ENCODE results near the gene CDK4.
A peak's percentile ranks its signal among the peaks of the same experiment; 100 is the strongest.

CDK4 gene

GRCh38 chr12:57751788-57752667, at the start of gene CDK4:
CDK4 (minus strand) TSS chr12:57752310; CDS start chr12:57751717, 593 bp downstream.
- Mint-ChIP-seq H3K4me3 (peak within 1 kb of the TSS; percentile 86), H3K4me1 (peaks cover 38% of the 10 kb centered on the region), H3K36me3 (peaks cover 17% of the 10 kb centered on the region), H3K27me3 (no peaks in the 10 kb centered on the region), H3K9me3 (no peaks in the 10 kb centered on the region), H3K27ac (peak within 1 kb of the TSS; percentile 85)
- ATAC-seq (ENCODE audit: low read depth) (peak; percentile 79), DNase-seq (ENCODE audit: low spot score in 2 of 2) (peak; percentile 97 to 98)

DNA sequence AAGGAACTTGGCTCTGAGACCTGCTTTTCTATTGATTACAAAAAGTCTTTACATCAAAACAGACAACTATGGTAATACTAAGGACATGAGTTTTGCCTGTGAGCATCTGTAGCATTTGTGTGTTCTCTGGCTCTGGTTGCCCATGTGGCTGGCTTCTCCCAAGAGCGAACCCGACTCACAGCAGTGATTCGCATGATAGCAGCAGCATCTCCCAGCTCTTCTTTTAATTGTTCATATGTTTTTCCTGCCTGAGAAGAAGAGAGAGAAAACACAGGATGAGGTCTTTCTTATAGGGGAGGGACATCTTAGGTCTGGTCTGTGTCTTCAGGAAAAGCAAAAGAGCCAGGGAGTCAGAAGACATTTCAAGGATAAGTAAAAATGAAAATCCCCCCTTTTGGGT, 48.9 kb upstream of the CDK4 start:
- H3K36me3 Mint-ChIP-seq = peaks cover 13% of the 10 kb centered on the region
- H3K4me1 Mint-ChIP-seq = no peaks in the 10 kb centered on the region
- H3K9me3 Mint-ChIP-seq = no peaks in the 10 kb centered on the region
- no peak for ATAC-seq (ENCODE audit: low read depth)
- H3K27me3 Mint-ChIP-seq = no peaks in the 10 kb centered on the region
- no peak for DNase-seq (ENCODE audit: low spot score in 2 of 2)
- H3K27ac Mint-ChIP-seq = no peak overlapping the region
- no peak overlapping the region for H3K4me3 Mint-ChIP-seq

GRCh38 chr12:57797933-57798332, 45.8 kb upstream of the CDK4 start:
- peak overlapping the region; percentile 37 for H3K27ac Mint-ChIP-seq
- no peaks in the 10 kb centered on the region for H3K27me3 Mint-ChIP-seq
- no peak overlapping the region for H3K4me3 Mint-ChIP-seq
- H3K4me1 Mint-ChIP-seq = no peaks in the 10 kb centered on the region
- DNase-seq (ENCODE audit: low spot score in 2 of 2) (no peak), ATAC-seq (ENCODE audit: low read depth) (no peak)
- H3K9me3 Mint-ChIP-seq = no peaks in the 10 kb centered on the region
- H3K36me3 Mint-ChIP-seq = peaks cover 20% of the 10 kb centered on the region

GRCh38 chr12:57796996-57797395, 44.9 kb upstream of the CDK4 start:
- Mint-ChIP-seq H3K27ac (no peak overlapping the region), H3K4me3 (no peak overlapping the region), H3K27me3 (no peaks in the 10 kb centered on the region), H3K36me3 (peaks cover 24% of the 10 kb centered on the region), H3K9me3 (no peaks in the 10 kb centered on the region), H3K4me1 (no peaks in the 10 kb centered on the region)
- no peak for ATAC-seq (ENCODE audit: low read depth)
- no peak for DNase-seq (ENCODE audit: low spot score in 2 of 2)

DNA sequence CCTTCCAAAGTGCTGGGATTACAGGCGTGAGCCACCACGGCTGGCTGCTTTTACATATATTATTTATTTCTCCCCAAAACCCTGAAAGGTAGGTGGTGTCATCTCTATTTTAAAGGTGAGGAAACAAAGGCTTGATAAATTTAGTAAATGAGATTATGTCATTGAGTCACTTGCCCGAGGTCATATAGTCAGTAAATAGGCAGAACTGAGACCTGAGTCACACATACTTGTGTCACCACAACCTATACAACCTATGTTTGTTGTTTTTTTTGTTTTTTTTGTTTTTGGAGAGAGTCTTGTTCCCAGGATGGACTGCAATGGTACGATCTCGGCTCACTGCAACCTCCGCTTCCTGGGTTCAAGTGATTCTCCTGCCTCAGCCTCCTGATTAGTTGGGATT, 43.2 kb upstream of the CDK4 start:
- H3K27me3 Mint-ChIP-seq = no peaks in the 10 kb centered on the region
- peaks cover 22% of the 10 kb centered on the region for H3K36me3 Mint-ChIP-seq
- DNase-seq (ENCODE audit: low spot score in 2 of 2) (no peak), ATAC-seq (ENCODE audit: low read depth) (no peak)
- no peak overlapping the region for H3K27ac Mint-ChIP-seq
- no peaks in the 10 kb centered on the region for H3K4me1 Mint-ChIP-seq
- no peaks in the 10 kb centered on the region for H3K9me3 Mint-ChIP-seq
- H3K4me3 Mint-ChIP-seq = no peak overlapping the region

DNA sequence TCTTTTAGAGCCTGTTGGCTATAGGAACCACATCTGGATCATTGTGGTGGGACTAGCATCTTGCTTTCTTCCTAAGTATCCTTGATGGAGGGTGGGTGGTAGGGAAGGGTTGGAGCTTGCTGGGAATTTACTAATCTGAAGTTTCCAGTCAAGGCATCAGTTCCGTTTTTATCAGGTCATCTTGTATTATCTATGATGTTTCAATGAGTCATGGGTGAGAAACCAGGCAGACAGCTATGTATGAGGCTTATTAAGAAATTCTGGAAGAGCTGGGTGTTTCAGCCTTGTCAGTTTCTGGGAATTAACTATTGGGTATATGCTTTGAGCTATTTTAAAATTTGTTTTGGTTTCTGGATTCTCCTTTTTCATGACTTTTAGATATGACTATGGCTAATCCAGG, 41.8 kb upstream of the CDK4 start:
- Mint-ChIP-seq H3K27me3 (no peaks in the 10 kb centered on the region), H3K36me3 (peaks cover 22% of the 10 kb centered on the region), H3K4me1 (no peaks in the 10 kb centered on the region), H3K4me3 (no peak overlapping the region), H3K9me3 (no peaks in the 10 kb centered on the region), H3K27ac (no peak overlapping the region)
- DNase-seq (ENCODE audit: low spot score in 2 of 2) (no peak), ATAC-seq (ENCODE audit: low read depth) (no peak)

GRCh38 chr12:57783861-57784260, 31.8 kb upstream of the CDK4 start:
- peaks cover 20% of the 10 kb centered on the region for H3K4me1 Mint-ChIP-seq
- peaks cover 7% of the 10 kb centered on the region for H3K36me3 Mint-ChIP-seq
- H3K4me3 Mint-ChIP-seq = peak overlapping the region; percentile 73
- DNase-seq (ENCODE audit: low spot score in 2 of 2) (no peak), ATAC-seq (ENCODE audit: low read depth) (no peak)
- H3K27ac Mint-ChIP-seq = no peak overlapping the region
- no peaks in the 10 kb centered on the region for H3K27me3 Mint-ChIP-seq
- H3K9me3 Mint-ChIP-seq = no peaks in the 10 kb centered on the region

DNA sequence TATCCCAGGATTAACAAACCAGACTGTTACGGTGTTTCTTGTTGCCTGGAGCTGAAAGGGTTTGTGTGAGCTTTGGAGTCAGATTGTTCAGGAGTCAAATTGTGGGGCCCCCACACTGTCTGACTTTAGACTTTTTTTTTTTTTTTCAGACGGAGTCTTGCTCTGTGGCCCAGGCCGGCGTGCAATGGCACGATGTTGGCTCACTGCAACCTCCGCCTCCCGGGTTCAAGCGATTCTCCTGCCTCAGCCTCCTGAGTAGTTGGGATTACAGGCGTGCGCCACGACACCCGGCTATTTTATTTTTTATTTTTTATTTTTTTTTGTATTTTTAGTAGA, 31.3 kb upstream of the CDK4 start:
- ATAC-seq (ENCODE audit: low read depth) = no peak
- no peaks in the 10 kb centered on the region for H3K9me3 Mint-ChIP-seq
- H3K27ac Mint-ChIP-seq = peak overlapping the region; percentile 95
- H3K4me3 Mint-ChIP-seq = peak overlapping the region; percentile 99
- peaks cover 7% of the 10 kb centered on the region for H3K36me3 Mint-ChIP-seq
- no peak for DNase-seq (ENCODE audit: low spot score in 2 of 2)
- H3K4me1 Mint-ChIP-seq = peaks cover 20% of the 10 kb centered on the region
- H3K27me3 Mint-ChIP-seq = no peaks in the 10 kb centered on the region

GRCh38 chr12:57782608-57783465, 30.7 kb upstream of the CDK4 start, which contains the start of gene TSFM:
TSFM (plus strand) TSS chr12:57782787; CDS start chr12:57782802, 15 bp downstream.
- Mint-ChIP-seq H3K27ac (peak within 1 kb of the TSS; percentile 95), H3K36me3 (peaks cover 7% of the 10 kb centered on the region), H3K4me1 (peaks cover 20% of the 10 kb centered on the region), H3K27me3 (no peaks in the 10 kb centered on the region), H3K9me3 (no peaks in the 10 kb centered on the region), H3K4me3 (peak within 1 kb of the TSS; percentile 99)
- ATAC-seq (ENCODE audit: low read depth) (peak; percentile 87), DNase-seq (ENCODE audit: low spot score in 2 of 2) (peak; percentile 94 to 97)

- H3K36me3 Mint-ChIP-seq = peaks cover 7% of the 10 kb centered on the region
Observed at GRCh38 chr12:57782243-57782607, 30.1 kb upstream of the CDK4 start.

DNA sequence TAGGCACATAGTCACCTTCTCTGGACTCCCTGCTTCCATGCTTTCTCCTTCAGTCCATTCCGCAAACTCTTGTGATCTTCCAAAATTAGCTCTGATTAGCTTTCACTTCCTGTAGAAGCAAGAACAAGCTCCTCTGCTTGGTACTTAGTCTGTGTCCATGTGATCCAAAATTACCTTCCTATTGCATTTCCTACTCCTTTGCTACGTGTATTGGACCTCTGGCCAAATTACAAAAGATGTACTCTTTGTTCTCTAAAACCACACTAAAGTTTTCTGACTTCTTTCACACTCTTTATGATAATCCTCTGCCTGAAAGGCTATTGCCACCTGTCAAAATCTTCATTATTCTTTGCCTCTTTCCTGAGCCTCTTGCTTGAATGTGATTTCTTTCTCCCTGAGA, 29.7 kb upstream of the CDK4 start:
- ATAC-seq (ENCODE audit: low read depth) = no peak
- peak overlapping the region; percentile 95 for H3K27ac Mint-ChIP-seq
- peaks cover 5% of the 10 kb centered on the region for H3K36me3 Mint-ChIP-seq
- DNase-seq (ENCODE audit: low spot score in 2 of 2) = no peak
- H3K4me3 Mint-ChIP-seq = no peak overlapping the region
- H3K9me3 Mint-ChIP-seq = no peaks in the 10 kb centered on the region
- H3K27me3 Mint-ChIP-seq = no peaks in the 10 kb centered on the region
- peaks cover 20% of the 10 kb centered on the region for H3K4me1 Mint-ChIP-seq

More at GRCh38 chr12:57782243-57782607, 30.1 kb upstream of the CDK4 start:
- Mint-ChIP-seq H3K4me1 (peaks cover 20% of the 10 kb centered on the region), H3K27me3 (no peaks in the 10 kb centered on the region), H3K9me3 (no peaks in the 10 kb centered on the region), H3K27ac (peak overlapping the region; percentile 95), H3K4me3 (peak overlapping the region; percentile 99)
- ATAC-seq (ENCODE audit: low read depth) = no peak
- no peak for DNase-seq (ENCODE audit: low spot score in 2 of 2)

GRCh38 chr12:57781244-57781643, 29.1 kb upstream of the CDK4 start:
- DNase-seq (ENCODE audit: low spot score in 2 of 2) (no peak), ATAC-seq (ENCODE audit: low read depth) (no peak)
- H3K4me3 Mint-ChIP-seq = no peak overlapping the region
- no peaks in the 10 kb centered on the region for H3K27me3 Mint-ChIP-seq
- peaks cover 2% of the 10 kb centered on the region for H3K36me3 Mint-ChIP-seq
- H3K9me3 Mint-ChIP-seq = no peaks in the 10 kb centered on the region
- no peak overlapping the region for H3K27ac Mint-ChIP-seq
- peaks cover 20% of the 10 kb centered on the region for H3K4me1 Mint-ChIP-seq

GRCh38 chr12:57780284-57780897, 28.3 kb upstream of the CDK4 start:
- DNase-seq (ENCODE audit: low spot score in 2 of 2) = no peak
- H3K4me1 Mint-ChIP-seq = peaks cover 24% of the 10 kb centered on the region
- H3K27ac Mint-ChIP-seq = no peak overlapping the region
- H3K9me3 Mint-ChIP-seq = no peaks in the 10 kb centered on the region
- H3K4me3 Mint-ChIP-seq = no peak overlapping the region
- no peak for ATAC-seq (ENCODE audit: low read depth)
- H3K36me3 Mint-ChIP-seq = peaks cover 2% of the 10 kb centered on the region
- no peaks in the 10 kb centered on the region for H3K27me3 Mint-ChIP-seq

- Mint-ChIP-seq H3K27ac (no peak overlapping the region), H3K36me3 (peaks cover 2% of the 10 kb centered on the region), H3K9me3 (no peaks in the 10 kb centered on the region), H3K4me3 (no peak overlapping the region), H3K27me3 (no peaks in the 10 kb centered on the region), H3K4me1 (peaks cover 24% of the 10 kb centered on the region)
- no peak for ATAC-seq (ENCODE audit: low read depth)
- DNase-seq (ENCODE audit: low spot score in 2 of 2) = no peak
Observed at GRCh38 chr12:57779736-57780135, 27.6 kb upstream of the CDK4 start.
